ES-I3 (cell line): ENCODE data around the gene ACOXL.

Experiments
- H3K36me3 ChIP-seq: 2 replicates; pipeline ENCODE4 v1.6.1; 2013; ENCODE audit warnings: mild to moderate bottlenecking, low read length, control low read depth, moderate library complexity; ENCODE audit not compliant: insufficient read depth
- H3K4me1 ChIP-seq: 2 replicates; pipeline ENCODE4 v1.6.1; 2013; ENCODE audit warnings: mild to moderate bottlenecking, control low read depth, low read length; ENCODE audit not compliant: insufficient read depth
- H3K9ac ChIP-seq: 2 replicates; pipeline ENCODE4 v1.6.1; 2013; ENCODE audit warnings: low read depth, mild to moderate bottlenecking, low read length, moderate library complexity
- H3K9me3 ChIP-seq: 2 replicates; pipeline ENCODE4 v1.6.1; 2013; ENCODE audit warnings: mild to moderate bottlenecking, low read length, moderate library complexity; ENCODE audit not compliant: control insufficient read depth, insufficient read depth

ACOXL gene

DNA sequence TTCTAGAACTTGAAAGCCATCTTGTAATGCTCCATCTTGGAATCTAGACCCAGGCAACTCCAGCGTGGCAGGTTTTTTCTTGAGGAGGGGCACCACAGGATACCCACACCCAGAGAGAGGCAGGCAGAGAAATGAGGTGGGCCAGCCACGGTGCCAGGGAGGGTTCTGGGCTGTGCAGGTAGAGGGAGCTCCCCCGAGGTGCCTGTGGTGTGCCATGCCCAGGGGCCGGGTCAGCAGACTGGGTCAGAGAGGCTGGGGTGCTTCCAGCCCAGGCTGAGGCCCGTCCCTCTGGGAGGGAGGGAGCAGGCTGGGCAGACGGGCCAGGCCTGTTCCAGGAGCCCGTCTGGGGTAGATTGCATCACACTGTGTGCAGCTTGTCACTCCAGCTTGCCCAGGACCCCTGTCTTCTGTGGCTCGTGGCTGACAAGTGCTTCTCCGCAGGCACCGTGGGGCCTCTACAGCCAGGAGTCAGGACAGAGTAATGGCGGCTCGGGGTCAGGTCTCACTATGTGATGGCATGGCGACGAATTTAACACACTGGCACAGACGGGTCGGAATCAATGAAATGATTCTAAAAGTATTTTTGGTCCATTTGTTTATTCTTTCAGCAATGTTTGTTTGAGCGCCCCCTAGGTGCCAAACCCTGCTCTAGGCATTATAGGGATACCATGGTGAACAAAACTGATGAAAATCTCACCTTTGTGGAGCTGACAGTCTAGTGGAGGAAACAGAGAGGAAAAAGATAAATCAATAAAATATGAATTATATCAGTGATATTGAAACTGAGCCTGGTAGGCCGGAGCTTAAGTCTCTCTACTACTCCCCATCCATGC lies 144.0 kb downstream of the ACOXL start:
- H3K36me3 ChIP-seq, result no peaks in the 10 kb centered on the region
- no peaks in the 10 kb centered on the region for H3K9me3 ChIP-seq
- H3K9ac ChIP-seq, result no peak overlapping the region
- peaks cover 12% of the 10 kb centered on the region for H3K4me1 ChIP-seq

DNA sequence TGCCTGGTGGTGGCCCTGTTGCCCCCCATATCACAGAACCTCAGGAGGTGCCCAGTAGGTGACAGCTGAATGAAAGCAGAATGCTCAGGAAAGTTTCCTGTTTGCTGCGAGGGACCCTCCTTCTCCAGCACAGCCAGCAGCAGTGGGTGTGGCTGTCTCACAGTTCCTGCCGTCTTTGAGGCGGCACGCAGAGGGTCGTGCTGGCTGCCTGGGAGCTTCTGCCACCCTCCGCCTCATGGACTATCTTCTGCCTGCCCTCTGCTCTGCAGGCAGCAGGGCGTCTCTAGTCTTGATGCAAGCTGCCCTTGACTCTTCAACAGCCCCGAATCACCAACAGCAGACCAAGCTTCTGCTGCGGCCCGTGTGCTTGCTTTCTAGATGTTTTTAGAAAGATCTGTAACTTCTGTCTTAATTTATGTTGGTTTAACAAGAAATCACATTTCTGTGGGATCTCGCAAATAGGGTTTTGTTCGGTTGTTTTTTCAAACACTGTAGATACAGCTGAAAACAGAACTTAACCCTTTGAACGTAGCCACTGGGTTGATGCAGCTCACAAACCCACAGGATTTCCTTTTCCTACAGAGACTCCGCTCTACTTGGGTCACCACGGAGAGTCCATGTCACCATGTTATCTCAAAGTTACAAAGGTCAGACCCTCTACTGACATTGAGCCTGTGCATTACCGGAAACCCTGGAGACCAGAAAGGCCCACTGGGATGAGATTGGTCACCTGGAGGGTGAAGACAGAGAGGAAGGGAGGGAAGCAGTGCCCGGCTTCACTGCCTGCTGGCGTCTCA lies 144.9 kb downstream of the ACOXL start:
- H3K36me3 ChIP-seq, result no peaks in the 10 kb centered on the region
- peaks cover 12% of the 10 kb centered on the region for H3K4me1 ChIP-seq
- H3K9me3 ChIP-seq, result no peaks in the 10 kb centered on the region
- H3K9ac ChIP-seq, result no peak overlapping the region

DNA sequence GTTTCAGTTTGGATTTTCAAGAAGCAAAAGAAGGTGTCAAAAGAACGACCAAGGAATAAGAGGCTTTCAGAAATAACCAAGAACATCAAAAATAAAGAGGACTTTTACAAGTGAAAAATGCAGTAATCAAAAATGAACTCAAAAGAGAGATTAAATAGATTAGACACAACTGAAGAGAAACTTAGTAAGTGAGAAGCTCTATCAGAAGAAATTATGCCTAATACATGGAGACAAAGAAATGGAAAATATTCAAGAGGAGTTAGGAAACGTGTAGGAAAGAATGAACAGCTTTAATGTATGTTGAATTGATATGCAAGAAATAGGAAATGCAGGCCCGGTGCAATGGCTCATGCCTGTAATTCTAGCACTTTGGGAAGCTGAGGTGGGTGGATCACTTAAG lies 145.8 kb downstream of the ACOXL start:
- Histone ChIP-seq H3K9me3 (no peaks in the 10 kb centered on the region), H3K36me3 (no peaks in the 10 kb centered on the region), H3K9ac (no peak overlapping the region)

DNA sequence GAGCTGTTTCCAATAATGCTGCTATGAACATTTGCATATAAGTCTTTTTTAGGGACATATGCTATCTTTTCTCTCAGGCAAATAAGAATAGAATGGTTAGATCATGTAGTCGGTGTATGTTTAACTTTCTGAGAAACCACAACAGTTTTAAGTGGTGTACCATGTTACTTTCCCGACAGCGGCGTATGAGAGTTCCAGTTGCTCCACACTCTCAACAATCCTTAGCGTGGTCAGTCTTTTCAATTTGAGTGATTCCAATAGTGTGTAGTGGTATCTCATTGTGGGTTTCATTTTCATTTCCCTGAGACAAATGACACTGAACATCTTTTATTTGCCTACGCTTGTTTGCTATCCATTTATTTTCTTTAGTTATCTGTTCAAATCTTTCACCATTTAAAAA lies 149.5 kb downstream of the ACOXL start:
- Histone ChIP-seq H3K9ac (no peak overlapping the region), H3K36me3 (no peaks in the 10 kb centered on the region), H3K9me3 (no peaks in the 10 kb centered on the region), H3K4me1 (no peaks in the 10 kb centered on the region)

More for the DNA sequence above, 145.8 kb downstream of the ACOXL start:
- peaks cover 8% of the 10 kb centered on the region for H3K4me1 ChIP-seq

DNA sequence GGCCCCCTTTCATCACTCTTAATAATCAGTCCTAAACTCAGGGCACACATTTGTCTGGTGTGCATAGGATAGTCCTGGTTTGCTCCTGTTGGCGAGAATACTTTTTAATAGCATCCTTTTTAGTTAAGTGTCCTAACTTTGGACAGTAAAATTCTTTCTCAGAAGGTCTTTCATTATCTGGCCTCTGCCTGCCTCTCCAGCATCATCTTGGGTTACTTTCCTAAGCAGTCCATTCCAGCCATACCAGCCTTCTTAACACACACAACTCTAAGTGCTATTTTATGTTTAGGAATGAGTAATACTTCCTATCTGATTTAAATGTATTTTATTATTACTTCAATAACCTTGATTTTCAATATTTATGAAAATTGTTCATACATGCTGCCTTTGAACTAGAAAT lies 151.0 kb downstream of the ACOXL start:
- Histone ChIP-seq H3K9me3 (no peaks in the 10 kb centered on the region), H3K36me3 (no peaks in the 10 kb centered on the region), H3K4me1 (no peaks in the 10 kb centered on the region), H3K9ac (no peak overlapping the region)

DNA sequence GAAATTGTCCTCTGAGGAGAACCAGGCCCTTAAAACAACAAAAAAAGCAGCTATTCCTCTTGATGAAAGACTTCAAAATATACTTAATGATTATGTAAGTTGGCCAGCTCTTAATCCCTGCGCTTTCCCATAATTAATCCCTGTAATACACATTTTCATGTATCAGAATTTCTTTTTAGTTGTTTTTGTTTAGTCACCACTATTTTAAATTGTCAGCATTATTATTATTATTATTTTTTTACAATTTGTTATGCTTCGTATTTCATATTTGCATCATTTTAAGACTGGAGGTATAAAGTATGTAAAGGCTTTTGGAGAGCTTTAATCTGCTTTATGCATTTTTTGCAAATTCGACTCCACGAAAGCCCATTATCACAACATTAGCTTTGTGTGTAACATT lies 152.9 kb downstream of the ACOXL start:
- no peaks in the 10 kb centered on the region for H3K36me3 ChIP-seq
- no peaks in the 10 kb centered on the region for H3K4me1 ChIP-seq
- H3K9me3 ChIP-seq, result no peaks in the 10 kb centered on the region
- no peak overlapping the region for H3K9ac ChIP-seq

DNA sequence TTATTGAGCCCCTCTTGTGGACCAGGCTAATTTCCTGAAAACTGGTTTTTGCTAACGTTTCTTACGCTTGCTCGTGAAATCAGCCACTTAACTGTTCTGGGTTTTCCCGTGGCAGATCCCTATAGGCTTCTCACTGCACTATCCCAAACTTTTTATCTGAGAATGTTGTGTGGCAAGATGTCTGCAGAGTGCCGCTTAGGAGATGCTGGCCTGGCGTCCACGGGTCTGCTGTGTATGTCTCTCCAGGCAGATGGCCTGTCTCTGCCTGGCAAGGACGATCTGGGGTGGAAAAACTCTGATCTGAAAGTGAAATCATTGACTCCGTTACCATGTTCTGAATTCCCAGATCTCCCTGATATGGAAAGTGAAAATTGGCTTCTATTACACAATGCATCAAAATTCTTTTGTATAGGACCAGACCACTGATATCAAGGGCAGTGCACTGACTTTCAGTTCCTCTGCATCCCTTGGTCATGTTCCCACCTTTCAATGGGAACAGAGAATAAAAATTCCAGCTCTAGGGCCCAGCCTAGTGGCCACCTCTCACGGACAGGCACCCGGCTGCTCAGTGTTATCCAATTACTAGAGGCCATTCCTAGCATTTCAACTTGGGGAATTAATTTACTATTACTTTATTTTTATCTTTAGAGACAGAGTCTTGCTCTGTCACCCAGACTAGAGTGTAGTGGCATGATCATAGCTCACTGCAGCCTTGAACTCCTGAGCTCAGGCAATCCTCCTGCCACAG lies 154.6 kb downstream of the ACOXL start:
- no peaks in the 10 kb centered on the region for H3K9me3 ChIP-seq
- H3K36me3 ChIP-seq, result no peaks in the 10 kb centered on the region
- H3K4me1 ChIP-seq, result no peaks in the 10 kb centered on the region
- H3K9ac ChIP-seq, result no peak overlapping the region

DNA sequence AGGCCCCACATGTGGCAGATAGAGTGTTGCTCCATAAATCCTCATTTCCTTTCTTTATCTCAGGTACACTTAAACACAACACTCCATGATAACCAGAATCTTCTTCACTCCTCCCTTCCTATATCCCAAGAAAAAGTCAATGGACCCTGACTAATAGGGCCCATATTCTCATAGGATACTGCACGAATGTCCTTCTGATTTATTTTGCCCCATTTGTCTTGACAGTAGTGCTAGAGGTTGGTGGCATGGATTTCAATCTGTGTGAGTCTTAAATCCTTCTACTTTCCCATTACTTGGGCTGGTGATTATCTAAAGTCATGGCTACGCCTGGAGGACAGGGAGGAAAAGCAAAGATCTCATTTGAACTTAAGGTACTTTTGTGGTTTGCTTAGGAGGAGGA lies 156.0 kb downstream of the ACOXL start:
- Histone ChIP-seq H3K9ac (no peak overlapping the region), H3K9me3 (no peaks in the 10 kb centered on the region), H3K36me3 (no peaks in the 10 kb centered on the region), H3K4me1 (no peaks in the 10 kb centered on the region)

DNA sequence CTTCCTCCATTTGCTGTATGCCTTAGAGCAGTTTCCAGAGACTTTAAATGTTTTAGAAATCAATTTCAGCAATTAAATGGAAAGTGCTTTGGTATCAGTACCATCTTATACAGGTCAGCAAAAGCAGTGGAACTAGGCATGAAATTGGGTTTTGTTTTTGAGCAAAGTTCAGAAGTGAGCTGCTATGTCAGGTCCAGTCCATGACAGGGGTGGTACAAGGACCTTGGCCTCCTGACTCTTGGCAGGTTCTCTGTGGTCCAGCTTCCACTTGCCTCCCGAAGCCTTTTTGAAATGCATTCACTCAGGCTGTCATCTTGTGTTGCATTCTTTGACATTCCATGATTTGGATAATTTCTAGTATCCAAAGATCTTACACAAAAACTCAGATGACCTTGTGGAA lies 159.3 kb downstream of the ACOXL start:
- Histone ChIP-seq H3K4me1 (no peaks in the 10 kb centered on the region), H3K9me3 (no peaks in the 10 kb centered on the region), H3K9ac (no peak overlapping the region), H3K36me3 (no peaks in the 10 kb centered on the region)

DNA sequence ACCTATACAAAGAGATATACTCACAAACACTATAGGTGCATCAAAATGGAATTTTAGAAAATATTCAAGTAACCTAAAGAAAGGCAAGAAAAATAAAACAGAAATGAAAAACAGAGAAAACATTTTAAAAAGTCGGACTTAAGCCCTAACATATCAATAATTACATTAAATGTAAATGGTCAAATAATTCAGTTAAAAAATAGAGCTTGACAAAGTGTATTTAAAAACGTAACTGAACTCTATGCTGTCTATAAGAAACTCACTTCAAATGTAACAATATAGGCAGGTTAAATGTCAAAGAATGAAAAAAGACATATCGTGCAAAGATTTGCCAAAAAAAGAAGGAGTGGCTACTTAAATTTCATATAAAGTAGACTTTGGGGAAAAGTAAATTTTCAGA lies 163.9 kb downstream of the ACOXL start:
- Histone ChIP-seq H3K4me1 (no peaks in the 10 kb centered on the region), H3K36me3 (no peaks in the 10 kb centered on the region), H3K9ac (no peak overlapping the region), H3K9me3 (no peaks in the 10 kb centered on the region)

DNA sequence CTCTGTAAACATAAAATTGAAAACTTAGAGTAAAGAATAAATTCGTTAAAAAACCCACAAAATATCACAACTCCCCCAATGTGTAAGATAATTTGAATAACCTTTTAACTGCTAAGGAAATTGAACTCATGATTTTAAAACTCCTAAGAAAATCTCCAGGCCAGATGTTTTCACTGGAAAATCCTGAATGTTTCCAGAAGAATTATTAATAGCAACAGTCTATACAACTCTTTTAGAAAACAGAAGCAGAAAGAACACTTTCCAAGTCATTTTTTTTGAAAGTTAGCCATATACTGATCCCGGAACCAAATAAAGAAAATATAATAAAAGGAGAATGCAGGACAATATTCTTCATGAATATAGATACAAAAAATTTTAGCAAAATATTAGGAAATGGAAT lies 165.6 kb downstream of the ACOXL start:
- no peaks in the 10 kb centered on the region for H3K9me3 ChIP-seq
- H3K36me3 ChIP-seq, result no peaks in the 10 kb centered on the region
- H3K9ac ChIP-seq, result no peak overlapping the region
- H3K4me1 ChIP-seq, result no peaks in the 10 kb centered on the region

DNA sequence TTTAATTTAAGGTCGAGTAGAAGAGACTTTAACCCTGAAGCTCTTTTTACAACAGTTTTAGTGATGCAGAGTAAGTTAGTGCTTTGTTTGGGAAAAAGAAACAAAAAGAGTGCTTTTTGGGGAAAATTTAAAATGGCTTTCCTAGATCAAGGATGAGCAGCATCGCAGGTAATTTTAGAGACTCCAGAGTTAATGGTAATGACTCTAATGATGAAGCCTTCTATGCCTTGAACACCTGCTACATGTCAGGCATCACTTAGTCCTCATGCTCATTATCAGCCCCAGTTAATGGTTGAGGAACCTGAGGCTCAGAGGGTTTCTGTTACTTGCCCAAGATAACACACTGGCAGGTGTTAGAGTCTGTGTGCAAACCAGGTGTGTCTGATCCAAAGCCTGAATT lies 167.8 kb downstream of the ACOXL start:
- no peaks in the 10 kb centered on the region for H3K9me3 ChIP-seq
- H3K4me1 ChIP-seq, result peaks cover 10% of the 10 kb centered on the region
- no peaks in the 10 kb centered on the region for H3K36me3 ChIP-seq
- H3K9ac ChIP-seq, result no peak overlapping the region

DNA sequence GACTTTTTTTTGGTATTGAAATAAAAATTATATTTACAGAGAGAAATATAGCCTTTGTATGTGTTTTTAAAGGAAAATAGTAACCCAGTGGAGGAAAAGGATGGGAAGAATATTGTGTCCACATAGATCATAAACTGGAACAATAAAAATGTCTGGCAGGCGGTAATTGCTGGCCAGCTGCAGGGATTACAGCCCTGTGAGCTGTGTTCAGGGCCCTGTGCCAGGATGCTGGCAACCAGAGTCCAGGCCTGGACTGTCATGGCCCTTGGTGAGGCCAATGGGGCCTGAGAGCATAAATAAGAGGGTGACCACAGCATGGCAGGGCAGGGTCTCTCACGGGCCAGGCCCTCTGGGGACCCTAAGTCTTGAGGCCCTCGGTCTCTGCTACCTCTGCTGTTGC lies 171.2 kb downstream of the ACOXL start:
- Histone ChIP-seq H3K4me1 (peaks cover 10% of the 10 kb centered on the region), H3K36me3 (no peaks in the 10 kb centered on the region), H3K9ac (no peak overlapping the region), H3K9me3 (no peaks in the 10 kb centered on the region)

DNA sequence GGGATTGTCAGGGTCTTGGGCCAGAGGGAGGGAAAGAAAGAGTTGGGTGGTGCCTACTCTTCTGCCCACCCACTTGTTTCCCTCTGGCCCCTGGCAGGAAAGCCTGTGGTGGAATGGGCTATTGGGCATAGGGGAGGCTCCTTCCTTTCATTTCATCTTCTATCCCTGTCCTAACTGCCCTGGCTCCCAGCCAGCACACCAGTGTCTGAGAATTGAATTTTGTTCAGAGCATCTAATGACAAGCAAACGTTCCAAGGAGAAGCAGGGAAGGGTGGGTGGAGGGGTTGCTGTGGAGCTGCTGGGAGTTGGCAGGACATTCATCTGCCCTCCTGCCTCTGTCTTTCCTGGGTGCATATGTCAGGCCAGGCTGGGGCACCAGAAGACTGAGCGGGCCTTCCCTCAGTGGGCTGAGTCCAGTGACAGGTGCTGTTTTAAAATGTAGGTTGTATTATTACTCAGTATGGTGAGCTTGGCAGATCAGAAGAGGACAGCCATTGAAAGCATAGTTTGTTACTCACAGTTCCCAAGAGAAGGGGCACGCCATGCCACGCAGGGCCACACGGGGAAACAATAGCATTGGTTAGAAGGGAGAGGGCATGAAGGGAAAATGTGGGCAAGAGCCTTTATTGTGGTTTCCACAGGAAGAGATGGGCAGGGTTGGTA lies 171.9 kb downstream of the ACOXL start:
- no peak overlapping the region for H3K9ac ChIP-seq

More for the DNA sequence above, 171.9 kb downstream of the ACOXL start:
- no peaks in the 10 kb centered on the region for H3K9me3 ChIP-seq
- H3K36me3 ChIP-seq, result no peaks in the 10 kb centered on the region
- peaks cover 10% of the 10 kb centered on the region for H3K4me1 ChIP-seq
